B cell (primary cell): ENCODE data around the gene CORO2B. TPM values are rescaled to one million over a fixed set of nuclear protein-coding genes. Genes with fewer than 3 reads are reported as not detected.
A peak's percentile ranks its signal among the peaks of the same experiment; 100 is the strongest.

Source experiments
- ATAC-seq: fragments of 200-7000 bp; cut with Tn5 transposase; one replicate; pipeline ENCODE4 v1.10.0; 2021; ENCODE audit warnings: low read depth, mild to moderate bottlenecking, moderate number of reproducible peaks, moderate library complexity
- CTCF ChIA-PET: fragments of 350-600 bp; sonication (Branson Sonifier 250); formaldehyde crosslinking; loops from one replicate; lab custom pipeline; 2021; ENCODE audit warnings: antibody characterized with exemption, inconsistent platforms; lab: Charles Lee
- POLR2A ChIA-PET: fragments of 350-600 bp; sonication (Branson Sonifier 250); formaldehyde crosslinking; loops from one replicate; lab custom pipeline; 2021; ENCODE audit warnings: antibody characterized with exemption; lab: Charles Lee
- DNase-seq: peaks from one replicate; pipeline ENCODE4 v3.0.0; 2013
- H2AFZ ChIP-seq: 2 replicates; pipeline ENCODE4 v1.6.1; 2012; ENCODE audit warnings: mild to moderate bottlenecking, low read depth, low read length; ENCODE audit not compliant: insufficient read depth, poor library complexity, severe bottlenecking
- H3K27ac ChIP-seq, 2 donors: 1 replicate in 1 of 2; 2 replicates in 1 of 2; pipeline ENCODE4 v1.5.1; 2012 to 2013; ENCODE audit warnings: low read length in 2 of 2, mild to moderate bottlenecking in 2 of 2, moderate library complexity in 1 of 2
- H3K27me3 ChIP-seq, 4 experiments: fragments of 200-600 bp in 1 of 4; sonication (generic) in 1 of 4; replicated peaks in 1 of 4; 1 replicate in 2 of 4; 2 replicates in 2 of 4; pipeline versions ENCODE4 v1.6.1 to v1.7.0; 2013 to 2016; ENCODE audit warnings: low read length in 3 of 4, mild to moderate bottlenecking in 2 of 4, mixed read lengths in 1 of 4, moderate library complexity in 1 of 4; ENCODE audit not compliant: insufficient read depth in 4 of 4, control insufficient read depth in 3 of 4; ENCODE audit errors: control extremely low read depth in 1 of 4
- H3K36me3 ChIP-seq, 2 experiments: replicated peaks in 1 of 2; 1 replicate in 1 of 2; 2 replicates in 1 of 2; pipeline versions ENCODE4 v1.6.1 to v1.7.1; 2013; ENCODE audit warnings: low read length in 1 of 2; ENCODE audit not compliant: insufficient read depth in 2 of 2, control insufficient read depth in 1 of 2; ENCODE audit errors: control extremely low read depth in 1 of 2, extremely low read depth in 1 of 2
- H3K4me1 ChIP-seq, 2 donors: fragments of 200-600 bp in 1 of 2; sonication (generic) in 1 of 2; 1 replicate in 1 of 2; 2 replicates in 1 of 2; pipeline versions ENCODE4 v1.5.1 to v1.6.1; 2013 to 2017; ENCODE audit warnings: low read length in 2 of 2; ENCODE audit not compliant: control insufficient read depth in 2 of 2, insufficient read depth in 2 of 2
- H3K4me2 ChIP-seq: replicated peaks from 2 replicates; pipeline ENCODE3; 2012; ENCODE audit warnings: mild to moderate bottlenecking, low read depth, low read length; ENCODE audit not compliant: poor library complexity, severe bottlenecking
- H3K4me3 ChIP-seq, 5 experiments: fragments of 200-600 bp in 1 of 5; sonication (generic) in 1 of 5; 1 replicate in 3 of 5; 2 replicates in 2 of 5; pipeline versions ENCODE4 v1.5.1 to v1.7.0; 2011 to 2016; ENCODE audit warnings: low read length in 4 of 5, mild to moderate bottlenecking in 4 of 5, low read depth in 2 of 5, control low read depth in 1 of 5, moderate library complexity in 1 of 5; ENCODE audit not compliant: insufficient read depth in 1 of 5; ENCODE audit errors: control extremely low read depth in 1 of 5, extremely low read depth in 1 of 5
- H3K79me2 ChIP-seq: fragments of 200-600 bp; sonication (generic); one replicate; pipeline ENCODE4 v1.6.0; 2016; ENCODE audit warnings: low read length; ENCODE audit not compliant: control insufficient read depth, insufficient read depth
- H3K9ac ChIP-seq: fragments of 200-600 bp; sonication (generic); 2 replicates; pipeline ENCODE4 v1.6.1; 2017; ENCODE audit warnings: mild to moderate bottlenecking, low read length, moderate library complexity
- H3K9me3 ChIP-seq, 3 donors: one replicate each; pipeline versions ENCODE4 v1.6.1 to v1.7.1; 2013; ENCODE audit warnings: low read length in 2 of 3; ENCODE audit not compliant: control insufficient read depth in 2 of 3, insufficient read depth in 1 of 3; ENCODE audit errors: control extremely low read depth in 1 of 3
- H4K20me1 ChIP-seq: 2 replicates; pipeline ENCODE4 v1.6.0; 2012; ENCODE audit warnings: mild to moderate bottlenecking, low read length; ENCODE audit not compliant: insufficient read depth, control insufficient read depth, poor library complexity, severe bottlenecking
- H3K27ac Mint-ChIP-seq: one replicate; pipeline ENCODE4 v1.8.0; 2021; ENCODE audit warnings: mixed read lengths
- H3K27me3 Mint-ChIP-seq: one replicate; pipeline ENCODE4 v1.8.0; 2021; ENCODE audit warnings: mixed read lengths
- H3K4me1 Mint-ChIP-seq: one replicate; pipeline ENCODE4 v1.8.0; 2021; ENCODE audit warnings: mixed read lengths
- H3K4me3 Mint-ChIP-seq: one replicate; pipeline ENCODE4 v1.8.0; 2021; ENCODE audit warnings: mixed read lengths
- H3K9me3 Mint-ChIP-seq: one replicate; pipeline ENCODE4 v1.8.0; 2022; ENCODE audit warnings: mixed read lengths; ENCODE audit not compliant: insufficient read depth
- CTCF ChIP-seq: fragments of 200-600 bp; IDR thresholded peaks from one replicate; pipeline ENCODE4 v1.8.0; 2022; ENCODE audit warnings: antibody characterized with exemption, mild to moderate bottlenecking
- WGBS: methylation state at CpG from one replicate; pipeline ENCODE4 v1.1.5; 2013; ENCODE audit warnings: missing lambda C conversion rate; ENCODE audit not compliant: insufficient coverage; 5-methylcytosine and 5-hydroxymethylcytosine counted together
- intact Hi-C: fragments of 100-400 bp; cut with micrococcal nuclease; formaldehyde crosslinking; loops from one replicate; pipeline ENCODE4 v1.10.0; 2022
- polyA plus RNA-seq: library from polyadenylated mRNA; depleted of rRNA; stranded (reverse); fragments of >200 nt; gene quantifications from 2 replicates; pipeline ENCODE4 v1.2.3, GENCODE V29; 2012
- total RNA-seq, 2 donors: library from RNA; stranded (reverse); fragments of 120-200 nt in 1 of 2; gene quantifications; 1 replicate in 1 of 2; 2 replicates in 1 of 2; pipeline versions ENCODE4 v1.2.3 to v1.2.4, GENCODE V29; 2013 to 2022

The CORO2B gene
- total and polyA plus RNA-seq, 2 donors (not counting 1 experiment from before 2014, with no cell fraction given): 9.5 to 11.3 TPM

- H2AFZ ChIP-seq: no peak overlapping the region
- peaks cover 43 to 51% of the 10 kb centered on the region in 2 donors for H3K4me1 ChIP-seq
- no peaks in the 10 kb centered on the region for H3K36me3 ChIP-seq
- H4K20me1 ChIP-seq: no peaks in the 10 kb centered on the region
- POLR2A ChIA-PET: interaction anchor here (0.6 kb wide), 1 partner anchor 87 kb away, joined by 3 read pairs; no protein-coding TSS in a partner anchor
- no peak overlapping the region for H3K27ac ChIP-seq
- H3K9ac ChIP-seq: no peak overlapping the region
- H3K4me2 ChIP-seq: no peak overlapping the region
- WGBS: 96% methylated on average over 3 of the region's 5 CpGs
- H3K4me3 ChIP-seq: no peak overlapping the region
- TF ChIP-seq CTCF: no peak
- Mint-ChIP-seq H3K4me3 (peak overlapping the region; percentile 44), H3K4me1 (peaks cover 38% of the 10 kb centered on the region), H3K9me3 (no peaks in the 10 kb centered on the region), H3K27me3 (peaks cover 44% of the 10 kb centered on the region), H3K27ac (no peak overlapping the region)
- CTCF ChIA-PET: interaction anchor here (0.9 to 2.9 kb wide), 5 partner anchors 16 to 252 kb away, joined by 3 to 15 read pairs (median 3); no protein-coding TSS in a partner anchor
- ATAC-seq (no peak), DNase-seq (no peak)
- peaks cover 15% of the 10 kb centered on the region for H3K79me2 ChIP-seq
- intact Hi-C loops: loop anchor here (5.0 kb wide), 1 partner anchor 246 kb away; the partner anchor contains the start of gene ANP32A
- peaks cover 0 to 3% (median 0%) of the 10 kb centered on the region in 3 donors for H3K9me3 ChIP-seq
- H3K27me3 ChIP-seq: peaks cover 0 to 25% (median 3%) of the 10 kb centered on the region in 4 experiments
These were observed 2.4 kb upstream of the CORO2B start for GRCh38 chr15:68576235-68576892.
